GM19240 (cell line): Measurements from ENCODE around the gene NUP188.

Experiments used
- DNase-seq: peaks from one replicate; pipeline ENCODE4 v3.0.0; 2011; ENCODE audit warnings: low spot score; ENCODE audit not compliant: insufficient read length

Gene NUP188

GRCh38 chr9:129005336-129005997 lies 58.0 kb downstream of the NUP188 start:
- DNase-seq: no peak

GRCh38 chr9:129006328-129007034 lies 59.0 kb downstream of the NUP188 start:
- peak; percentile 72 for DNase-seq

GRCh38 chr9:129007035-129007765 lies 59.7 kb downstream of the NUP188 start:
- no peak for DNase-seq

- no peak for DNase-seq
These were observed 60.4 kb downstream of the NUP188 start for GRCh38 chr9:129007766-129008468.

GRCh38 chr9:129008469-129008965 lies 61.0 kb downstream of the NUP188 start:
- no peak for DNase-seq

GRCh38 chr9:129008986-129009583 lies 61.6 kb downstream of the NUP188 start:
- DNase-seq: no peak

GRCh38 chr9:129009584-129010141 lies 62.2 kb downstream of the NUP188 start:
- no peak for DNase-seq

GRCh38 chr9:129010267-129010975 lies 62.9 kb downstream of the NUP188 start:
- DNase-seq: no peak

GRCh38 chr9:129011170-129011569 lies 63.7 kb downstream of the NUP188 start:
- DNase-seq: no peak

- no peak for DNase-seq
These were observed 64.3 kb downstream of the NUP188 start for GRCh38 chr9:129011761-129012181.

- no peak for DNase-seq
These were observed 64.8 kb downstream of the NUP188 start for GRCh38 chr9:129012343-129012742.

GRCh38 chr9:129012893-129013448 lies 65.5 kb downstream of the NUP188 start:
- no peak for DNase-seq

GRCh38 chr9:129013674-129014073 lies 66.2 kb downstream of the NUP188 start:
- no peak for DNase-seq

GRCh38 chr9:129014124-129014523 lies 66.6 kb downstream of the NUP188 start:
- no peak for DNase-seq

GRCh38 chr9:129014608-129015007 lies 67.1 kb downstream of the NUP188 start:
- DNase-seq: no peak

GRCh38 chr9:129021091-129021490 lies 73.6 kb downstream of the NUP188 start:
- DNase-seq: peak; percentile 64

GRCh38 chr9:129022037-129022436 lies 74.5 kb downstream of the NUP188 start:
- no peak for DNase-seq

GRCh38 chr9:129023036-129023907 lies 75.8 kb downstream of the NUP188 start:
- no peak for DNase-seq

- DNase-seq: no peak
These were observed 76.4 kb downstream of the NUP188 start for GRCh38 chr9:129023908-129024233.
